Central memory CD4-positive, alpha-beta T cell (primary cell): ENCODE measurements around the gene UNC45B.
"Not testable (repeated sequence)": the region's sequence is repeated elsewhere in the genome, so short reads cannot be mapped to it uniquely, and the experiment has no call there.

Source experiments
- DNase-seq: peaks from one replicate; pipeline ENCODE4 v3.0.0; 2022

UNC45B gene

DNA sequence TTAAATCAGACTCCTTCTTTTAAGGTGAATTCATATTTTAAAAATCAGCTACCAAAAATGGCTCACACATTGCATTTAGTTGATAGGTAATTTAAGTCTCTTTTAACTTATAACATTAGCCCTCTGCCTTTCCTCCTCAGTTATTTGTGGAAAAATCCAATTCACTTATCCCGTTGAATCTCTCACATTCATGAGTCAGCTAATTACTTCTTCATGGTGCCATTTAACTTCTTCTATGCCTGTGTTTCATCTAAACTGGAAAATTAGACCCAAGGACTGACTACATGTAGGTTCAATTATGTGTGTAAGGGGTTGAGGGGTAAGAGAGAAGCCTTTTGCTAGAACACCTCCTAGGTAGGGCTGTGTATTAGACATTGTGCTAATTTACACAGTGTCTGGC lies 76.8 kb downstream of the UNC45B start:
- DNase-seq = no peak

DNA sequence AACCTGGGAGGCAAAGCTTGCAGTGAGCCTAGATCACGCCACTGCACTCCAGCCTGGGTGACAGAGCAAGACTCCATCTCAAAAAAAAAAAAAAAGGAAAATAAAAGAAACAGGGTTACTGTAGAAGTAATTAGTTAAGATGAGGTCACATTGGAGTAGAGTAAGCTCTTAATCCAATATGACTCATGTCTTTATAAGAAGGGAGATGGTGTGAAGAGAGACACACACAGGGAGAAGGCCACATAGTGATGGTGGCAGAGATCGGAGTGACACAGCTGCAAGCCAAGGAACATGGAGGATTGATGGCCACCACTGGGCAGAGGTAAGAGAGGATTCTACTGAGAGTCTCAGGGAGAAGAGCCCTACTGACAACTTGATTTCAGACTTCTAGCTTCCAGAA lies 79.9 kb downstream of the UNC45B start:
- DNase-seq = no peak

DNA sequence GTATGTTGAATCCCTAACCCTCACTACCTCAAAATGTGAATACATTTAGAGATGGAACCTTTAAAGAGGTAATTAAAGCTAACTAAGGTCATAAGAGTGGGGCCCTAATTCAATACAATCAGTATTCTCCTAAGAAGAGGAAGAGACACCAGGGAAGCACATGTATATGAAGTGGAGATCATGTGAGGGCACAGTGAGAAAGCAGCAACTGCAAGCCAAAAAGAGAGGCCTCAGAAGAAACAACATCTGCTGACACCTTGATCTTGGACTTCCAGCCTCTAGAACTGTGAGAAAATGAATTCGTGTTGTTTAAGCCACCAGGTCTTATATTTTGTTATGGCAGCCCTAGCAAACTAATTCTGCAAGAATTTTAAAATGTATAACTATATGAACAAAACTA lies 82.0 kb downstream of the UNC45B start:
- no peak for DNase-seq

DNA sequence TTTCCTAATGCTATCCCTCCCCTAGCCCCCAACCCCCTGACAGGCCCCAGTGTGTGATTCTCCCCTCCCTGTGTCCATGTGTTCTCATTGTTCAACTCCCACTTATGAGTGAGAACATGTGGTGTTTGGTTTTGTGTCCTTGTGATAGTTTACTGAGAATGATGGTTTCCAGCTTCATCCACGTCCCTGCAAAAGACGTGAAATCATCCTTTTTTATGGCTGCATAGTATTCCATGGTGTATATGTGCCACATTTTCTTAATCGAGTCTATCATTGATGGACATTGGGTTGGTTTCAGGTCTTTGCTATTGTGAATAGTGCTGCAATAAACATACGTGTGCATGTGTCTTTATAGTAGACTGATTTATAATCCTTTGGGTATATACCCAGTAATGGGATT lies 86.7 kb downstream of the UNC45B start:
- not testable (repeated sequence) for DNase-seq

DNA sequence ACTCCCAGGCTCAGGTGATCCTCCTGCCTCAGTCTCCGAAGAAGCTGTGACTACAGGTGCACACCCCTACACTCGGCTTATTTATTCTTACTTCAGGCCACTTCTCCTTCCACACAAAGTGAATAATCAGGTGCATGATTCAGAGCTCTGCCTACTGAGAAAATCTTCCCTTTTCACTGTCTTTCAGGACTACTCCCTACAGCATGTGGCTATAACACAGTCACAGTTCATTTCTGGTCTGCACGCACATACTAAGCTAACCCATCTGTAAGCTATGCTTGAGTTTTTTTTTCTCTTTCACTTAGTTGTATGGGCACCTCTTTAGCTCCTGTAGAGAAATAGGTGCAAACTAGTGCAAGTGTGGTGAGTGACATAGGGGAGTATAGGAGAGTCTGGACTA lies 87.7 kb downstream of the UNC45B start:
- no peak for DNase-seq

DNA sequence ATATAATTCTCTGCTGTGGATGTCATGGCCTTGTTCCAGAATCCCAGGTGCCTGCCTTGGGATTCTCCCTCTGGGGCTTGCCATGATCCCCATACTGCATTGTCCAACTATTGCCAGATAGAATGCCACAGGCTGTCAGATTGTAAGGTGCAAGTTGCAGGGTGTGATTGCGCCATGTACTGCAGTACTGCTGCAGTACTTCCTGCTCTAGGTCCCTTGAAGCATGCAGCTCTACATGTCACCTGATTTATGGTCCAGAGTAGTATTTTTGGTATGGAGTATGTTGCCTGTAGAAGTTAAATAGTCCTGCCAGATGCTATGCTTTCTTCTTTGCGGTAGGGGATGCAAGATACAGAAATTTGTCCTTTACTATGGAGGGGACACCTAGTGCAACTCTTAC lies 88.3 kb downstream of the UNC45B start:
- DNase-seq = no peak

DNA sequence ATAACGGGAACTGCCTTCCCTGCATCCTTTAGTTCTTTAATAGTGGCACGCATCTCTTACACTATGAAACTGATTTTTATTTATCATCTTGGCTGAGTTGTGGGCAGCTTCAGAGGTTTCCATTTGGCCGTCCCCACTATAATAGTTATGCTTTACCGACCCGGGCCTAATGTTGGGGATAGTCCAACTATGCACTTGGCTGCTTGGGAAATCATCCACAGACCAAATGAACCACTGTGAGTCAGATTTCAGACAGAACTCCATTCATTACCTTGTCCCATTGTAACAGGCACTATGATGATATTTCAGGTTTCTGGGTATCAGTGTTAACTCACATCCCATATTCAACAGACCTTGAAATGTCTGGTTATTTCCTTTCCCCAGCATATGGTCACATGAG lies 89.2 kb downstream of the UNC45B start:
- no peak for DNase-seq

DNA sequence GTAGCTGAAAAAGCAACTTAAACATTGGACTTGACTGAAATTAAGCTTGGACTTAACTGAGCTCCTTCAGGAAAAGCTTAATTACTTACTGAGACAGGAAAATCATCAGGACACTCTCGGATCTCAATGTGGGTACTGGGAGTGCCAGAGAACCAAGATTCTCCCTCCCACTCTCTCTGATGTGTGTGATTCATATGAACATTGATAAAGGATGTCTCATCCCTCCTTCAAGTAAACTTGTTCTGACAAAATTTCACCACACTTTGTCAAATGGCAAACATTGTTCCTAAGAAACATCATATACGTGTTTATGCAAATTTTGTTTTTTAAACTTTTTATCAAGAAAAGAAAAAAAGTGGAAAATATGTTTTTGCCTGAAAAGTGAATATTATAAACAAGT lies 91.2 kb downstream of the UNC45B start:
- DNase-seq = no peak
